HepG2 (cell line): ENCODE measurements around the gene SMLR1. TPM values are rescaled to one million over a fixed set of nuclear protein-coding genes. Genes with fewer than 3 reads are reported as not detected.
A peak's percentile ranks its signal among the peaks of the same experiment; 100 is the strongest.

Experiments
- ARID5B ChIP-seq: IDR thresholded peaks from 2 replicates; pipeline ENCODE4 v1.4.0; 2020; ENCODE audit warnings: mild to moderate bottlenecking, missing genetic modification reagents
- ATRX ChIP-seq: sonication (generic); formaldehyde crosslinking; IDR thresholded peaks from 2 replicates; pipeline ENCODE4 v1.4.0; 2020; ENCODE audit warnings: missing genetic modification reagents, borderline replicate concordance
- BRD4 ChIP-seq: sonication (generic); formaldehyde crosslinking; IDR thresholded peaks from 2 replicates; pipeline ENCODE4 v1.4.0; 2020; ENCODE audit warnings: missing genetic modification reagents
- CTCF ChIP-seq: sonication (generic); formaldehyde crosslinking; IDR thresholded peaks from 2 replicates; pipeline ENCODE4 v1.5.0; 2020; ENCODE audit warnings: mild to moderate bottlenecking, missing genetic modification reagents, moderate library complexity
- FOXM1 ChIP-seq: sonication (generic); formaldehyde crosslinking; IDR thresholded peaks from 2 replicates; pipeline ENCODE4 v1.5.0; 2020; ENCODE audit warnings: missing genetic modification reagents
- GMEB2 ChIP-seq: IDR thresholded peaks from 2 replicates; pipeline ENCODE4 v1.6.1; 2016; ENCODE audit warnings: missing biosample characterization, missing genetic modification reagents, low read depth
- HDAC2 ChIP-seq: sonication (generic); formaldehyde crosslinking; IDR thresholded peaks from 2 replicates; pipeline ENCODE4 v1.4.0; 2020; ENCODE audit warnings: missing genetic modification reagents
- HOXA7 ChIP-seq: sonication (generic); formaldehyde crosslinking; IDR thresholded peaks from 2 replicates; pipeline ENCODE4 v1.8.1; 2022; ENCODE audit warnings: mild to moderate bottlenecking, missing genetic modification reagents, moderate library complexity
- KDM2A ChIP-seq: sonication (generic); formaldehyde crosslinking; IDR thresholded peaks from 2 replicates; pipeline ENCODE4 v1.4.0; 2020; ENCODE audit warnings: low read depth, missing genetic modification reagents, borderline replicate concordance
- KDM6A ChIP-seq: IDR thresholded peaks from 2 replicates; pipeline ENCODE4 v1.6.1; 2016; ENCODE audit warnings: low read depth
- MAFK ChIP-seq, 2 experiments: IDR thresholded peaks in 1 of 2; conservative IDR thresholded peaks in 1 of 2; 2 replicates each; pipeline ENCODE4 v1.6.1; 2011; ENCODE audit warnings: improper control_type of control experiment in 2 of 2, low read length in 2 of 2
- NFE2 ChIP-seq: sonication (generic); formaldehyde crosslinking; IDR thresholded peaks from 2 replicates; pipeline ENCODE4 v1.4.0; 2020; ENCODE audit warnings: missing genetic modification reagents
- SP1 ChIP-seq, 2 experiments: fragments of 450-650 bp in 1 of 2; sonication (generic) in 1 of 2; formaldehyde crosslinking in 1 of 2; IDR thresholded peaks; 2 replicates each; pipeline versions ENCODE4 v1.4.0 to v1.6.1; 2016 to 2020; ENCODE audit warnings: missing genetic modification reagents in 1 of 2
- ZNF670 ChIP-seq: sonication (generic); formaldehyde crosslinking; IDR thresholded peaks from 2 replicates; pipeline ENCODE4 v1.8.0; 2022; ENCODE audit warnings: mild to moderate bottlenecking, missing genetic modification reagents, borderline replicate concordance
- polyA plus RNA-seq, 8 experiments: library from polyadenylated mRNA; depleted of rRNA in 3 of 8; stranded (reverse) in 7 of 8; unstranded in 1 of 8; fragments of >200 nt; fragmentation: Illumina TruSeq in 4 of 8; extraction: Trizol in 4 of 8; gene quantifications; 2 replicates each; pipeline versions ENCODE4 v1.2.1 to v1.2.3, GENCODE V29; 2011 to 2016; ENCODE audit warnings: low read depth in 4 of 8, missing spikeins in 1 of 8, mixed read lengths in 1 of 8; ENCODE audit not compliant: insufficient read depth in 1 of 8
- total RNA-seq, 5 experiments: library from RNA; depleted of rRNA; stranded (reverse); fragments of >200 nt; fragmentation: Illumina TruSeq; extraction: Trizol; gene quantifications; 2 replicates each; pipeline ENCODE4 v1.2.3, GENCODE V29; 2016; ENCODE audit warnings: low read depth in 1 of 5

Gene SMLR1
- total and polyA plus RNA-seq, 2 of the 13 experiments (the other 11 are each of a cell fraction or from before 2014, with no cell fraction given): 41.8 to 104 TPM

DNA sequence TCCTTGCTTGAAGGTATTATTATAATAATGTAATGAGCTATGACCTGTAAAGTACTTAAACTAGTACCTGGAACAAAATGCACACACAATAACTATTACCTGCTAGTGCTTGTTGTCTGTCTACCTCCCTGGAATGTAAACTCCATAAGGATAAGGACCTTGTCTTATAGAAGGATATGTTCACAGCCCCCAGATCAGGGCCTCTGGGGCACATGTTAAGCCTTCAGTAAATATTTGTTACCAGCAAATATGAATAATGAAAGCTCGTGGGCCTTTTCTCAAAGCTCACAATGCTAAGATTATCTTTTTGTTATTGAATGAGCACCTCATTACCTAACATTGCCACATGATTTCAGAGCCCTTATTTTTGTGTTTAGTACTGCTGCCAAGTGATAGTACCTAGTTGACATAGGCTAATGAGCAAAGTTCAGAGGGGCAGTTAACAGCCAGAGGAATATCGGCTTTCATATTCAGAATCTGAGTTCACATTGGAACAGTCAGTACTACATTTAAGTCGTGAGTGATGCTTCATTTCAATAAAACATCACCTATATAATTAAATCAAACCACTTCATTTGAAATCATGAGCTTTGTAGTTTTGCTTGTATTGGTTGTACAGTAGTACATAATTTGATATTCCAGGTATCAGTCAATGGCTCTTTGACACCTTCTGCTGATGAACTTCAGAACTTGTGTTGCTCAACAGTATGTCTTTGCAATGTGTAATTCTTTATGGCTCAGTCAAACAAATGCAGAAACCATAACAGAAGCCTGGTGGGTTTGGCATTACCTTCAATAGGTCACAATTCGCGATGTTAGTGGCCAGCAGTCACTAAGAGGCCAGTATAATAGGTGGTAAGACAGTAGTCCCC is 11.8 kb upstream of the SMLR1 start (continued):
- TF ChIP-seq CTCF (CRISPR knock-in tag): no peak
- no peak for TF ChIP-seq ATRX (CRISPR knock-in tag)
- no peak for TF ChIP-seq SP1 (IDR thresholded peaks at IDR 0.05)
- no peak; the same call in 1 of the 2 replicates for TF ChIP-seq SP1 (CRISPR knock-in tag; IDR thresholded peaks at IDR 0.05)
- no peak for TF ChIP-seq NFE2 (CRISPR knock-in tag)
- TF ChIP-seq ZNF670 (CRISPR knock-in tag): 0 out of 2 replicates have a peak, but pooled peaks have one; percentile 31
- no peak for TF ChIP-seq FOXM1 (CRISPR knock-in tag)
- peak; percentile 98 for TF ChIP-seq ARID5B (CRISPR knock-in tag)
- peak; percentile 97 for TF ChIP-seq HDAC2 (CRISPR knock-in tag)
- TF ChIP-seq MAFK (conservative IDR thresholded peaks at IDR 0.05 in 1 of 2, IDR thresholded peaks at IDR 0.05 in 1 of 2; ENCODE audit: low read length in 2 of 2): no peak
- TF ChIP-seq KDM6A (CRISPR knock-in tag): peak; percentile 95
- no peak for TF ChIP-seq BRD4
- no peak for TF ChIP-seq HOXA7 (CRISPR knock-in tag)
- no peak for TF ChIP-seq GMEB2
- TF ChIP-seq KDM2A (CRISPR knock-in tag): no peak
